HEK293 (cell line): ENCODE data around the gene WHRN.

Experiments
- CTCF ChIA-PET: fragments of 350-600 bp; formaldehyde crosslinking; extraction: SDS; loops from one replicate; lab custom pipeline; 2021; ENCODE audit warnings: antibody characterized with exemption; lab: Yijun Ruan, JAX
- POLR2A ChIA-PET: fragments of 300-600 bp; formaldehyde crosslinking; extraction: SDS; loops from one replicate; lab custom pipeline; 2020; ENCODE audit warnings: antibody characterized with exemption, inconsistent platforms; lab: Yijun Ruan, JAX
- H3K27ac ChIP-seq: fragments of 200-500 bp; sonication (Bioruptor generic); 2 replicates; pipeline ENCODE4 v1.5.1; 2014; ENCODE audit warnings: low read depth, low read length, control low read depth, inconsistent platforms; ENCODE audit errors: extremely low read depth
- H3K36me3 ChIP-seq, 2 experiments: fragments of 200-500 bp in 1 of 2; sonication (Bioruptor generic) in 1 of 2; 1 replicate in 1 of 2; 2 replicates in 1 of 2; pipeline ENCODE4 v1.5.1; 2014 to 2017; ENCODE audit warnings: inconsistent platforms in 2 of 2, low read length in 2 of 2; ENCODE audit not compliant: control insufficient read depth in 2 of 2, insufficient read depth in 1 of 2
- H3K4me1 ChIP-seq: fragments of 200-500 bp; sonication (Bioruptor generic); 2 replicates; pipeline ENCODE4 v1.5.1; 2014; ENCODE audit warnings: mild to moderate bottlenecking, low read length, inconsistent platforms; ENCODE audit not compliant: control insufficient read depth, insufficient read depth
- H3K4me3 ChIP-seq: 2 replicates; pipeline ENCODE4 v1.5.1; 2011; ENCODE audit warnings: low read depth, mild to moderate bottlenecking, control low read depth, low read length, moderate library complexity
- H3K9me3 ChIP-seq: fragments of 200-500 bp; sonication (Bioruptor generic); 2 replicates; pipeline ENCODE4 v1.5.1; 2014; ENCODE audit warnings: low read depth, low read length, inconsistent platforms; ENCODE audit not compliant: control insufficient read depth, insufficient read depth
- KLF7 ChIP-seq: fragments of 450-650 bp; formaldehyde crosslinking; IDR thresholded peaks from 2 replicates; pipeline ENCODE4 v1.5.1; 2016; ENCODE audit warnings: missing biosample characterization, missing genetic modification characterization, borderline replicate concordance
- MZF1 ChIP-seq: fragments of 450-650 bp; formaldehyde crosslinking; IDR thresholded peaks from 2 replicates; pipeline ENCODE4 v1.5.1; 2017; ENCODE audit warnings: missing biosample characterization, missing genetic modification characterization, borderline replicate concordance
- OVOL3 ChIP-seq: fragments of 450-650 bp; formaldehyde crosslinking; IDR thresholded peaks from 2 replicates; pipeline ENCODE4 v1.5.1; 2016; ENCODE audit warnings: missing biosample characterization, missing genetic modification characterization
- PBX3 ChIP-seq: sonication (generic); formaldehyde crosslinking; IDR thresholded peaks from 2 replicates; pipeline ENCODE4 v1.8.1; 2022; ENCODE audit warnings: mild to moderate bottlenecking, moderate library complexity, missing genetic modification reagents
- ZBTB10 ChIP-seq: fragments of 450-650 bp; formaldehyde crosslinking; IDR thresholded peaks from 2 replicates; pipeline ENCODE4 v1.5.1; 2016; ENCODE audit warnings: missing biosample characterization, missing genetic modification characterization
- ZBTB26 ChIP-seq: fragments of 450-650 bp; formaldehyde crosslinking; optimal IDR thresholded peaks from 2 replicates; pipeline ENCODE3; 2016; ENCODE audit warnings: missing biosample characterization, mild to moderate bottlenecking, missing genetic modification characterization
- ZBTB48 ChIP-seq: fragments of 450-650 bp; formaldehyde crosslinking; IDR thresholded peaks from 2 replicates; pipeline ENCODE4 v1.5.1; 2016; ENCODE audit warnings: missing biosample characterization, missing genetic modification characterization
- ZBTB8A ChIP-seq: fragments of 450-650 bp; formaldehyde crosslinking; IDR thresholded peaks from 2 replicates; pipeline ENCODE4 v1.5.1; 2016; ENCODE audit warnings: missing biosample characterization, missing genetic modification characterization
- ZIC2 ChIP-seq: fragments of 450-650 bp; formaldehyde crosslinking; IDR thresholded peaks from 2 replicates; pipeline ENCODE4 v1.5.1; 2016; ENCODE audit warnings: missing biosample characterization, missing genetic modification characterization
- ZNF133 ChIP-seq: fragments of 450-650 bp; formaldehyde crosslinking; IDR thresholded peaks from 2 replicates; pipeline ENCODE4 v1.5.1; 2016; ENCODE audit warnings: missing biosample characterization, missing genetic modification characterization
- ZNF175 ChIP-seq: fragments of 450-650 bp; formaldehyde crosslinking; IDR thresholded peaks from 2 replicates; pipeline ENCODE4 v1.5.1; 2016; ENCODE audit warnings: missing biosample characterization, missing genetic modification characterization
- ZNF473 ChIP-seq: fragments of 450-650 bp; formaldehyde crosslinking; IDR thresholded peaks from 2 replicates; pipeline ENCODE4 v1.5.1; 2017; ENCODE audit warnings: missing biosample characterization, missing genetic modification characterization
- ZNF518A ChIP-seq: fragments of 450-650 bp; formaldehyde crosslinking; conservative IDR thresholded peaks from 2 replicates; pipeline ENCODE4 v1.5.1; 2016; ENCODE audit warnings: low read depth, missing biosample characterization, missing genetic modification characterization
- ZNF544 ChIP-seq: fragments of 450-650 bp; formaldehyde crosslinking; IDR thresholded peaks from 2 replicates; pipeline ENCODE4 v1.5.0; 2017; ENCODE audit warnings: missing biosample characterization, missing genetic modification characterization
- ZNF660 ChIP-seq: fragments of 450-650 bp; IDR thresholded peaks from 2 replicates; pipeline ENCODE4 v1.5.1; 2018; ENCODE audit warnings: missing biosample characterization, mild to moderate bottlenecking, missing genetic modification characterization
- ZNF76 ChIP-seq: fragments of 450-650 bp; formaldehyde crosslinking; IDR thresholded peaks from 2 replicates; pipeline ENCODE4; 2016; ENCODE audit warnings: low read depth, missing biosample characterization, missing genetic modification characterization, borderline replicate concordance

The WHRN gene

GRCh38 chr9:114375386-114376175, 129.7 kb downstream of the WHRN start:
- Histone ChIP-seq H3K36me3 (no peaks in the 10 kb centered on the region), H3K9me3 (no peaks in the 10 kb centered on the region), H3K4me3 (no peak overlapping the region), H3K27ac (no peak overlapping the region), H3K4me1 (no peaks in the 10 kb centered on the region)
- CTCF ChIA-PET, result no interaction called here
- TF ChIP-seq ZNF544, result no peak
- TF ChIP-seq OVOL3 (tag by site-specific recombination), result no peak
- TF ChIP-seq ZBTB26 (tag by site-specific recombination), result no peak
- no peak for TF ChIP-seq PBX3 (CRISPR knock-in tag)
- TF ChIP-seq ZNF76, result no peak
- POLR2A ChIA-PET, result no interaction called here

GRCh38 chr9:114374936-114375335, 130.3 kb downstream of the WHRN start:
- Histone ChIP-seq H3K27ac (no peak overlapping the region), H3K4me3 (no peak overlapping the region), H3K9me3 (no peaks in the 10 kb centered on the region), H3K36me3 (no peaks in the 10 kb centered on the region), H3K4me1 (no peaks in the 10 kb centered on the region)
- ChIA-PET CTCF (no interaction called here), POLR2A (no interaction called here)
- no peak for TF ChIP-seq ZNF175 (tag by site-specific recombination)
- no peak for TF ChIP-seq ZNF473 (tag by site-specific recombination)
- no peak for TF ChIP-seq ZIC2 (tag by site-specific recombination)
- no peak for TF ChIP-seq ZNF518A (tag by site-specific recombination)
- no peak for TF ChIP-seq ZNF660 (tag by site-specific recombination)
- no peak for TF ChIP-seq KLF7 (tag by site-specific recombination)
- no peak for TF ChIP-seq ZBTB48 (tag by site-specific recombination)
- TF ChIP-seq MZF1 (tag by site-specific recombination), result no peak
- no peak for TF ChIP-seq ZBTB8A (tag by site-specific recombination)
- TF ChIP-seq ZNF133 (tag by site-specific recombination), result no peak
- TF ChIP-seq ZBTB10 (tag by site-specific recombination), result no peak
